Peyer's patch (tissue), 4 donors: ENCODE measurements around the gene FGD5.

Experiments
- POLR2A ChIP-seq, 2 donors: fragments of 450-650 bp; IDR thresholded peaks; one replicate each; pipeline ENCODE4 v1.5.1; 2017; ENCODE audit warnings: antibody characterized with exemption in 2 of 2, mild to moderate bottlenecking in 2 of 2, moderate library complexity in 2 of 2
- TF ChIP-seq, protein P1 (sequence below), 6 experiments: fragments of 450-650 bp in 4 of 6; fragments of 200-600 bp in 2 of 6; sonication (generic) in 1 of 6; IDR thresholded peaks; one replicate each; pipeline ENCODE4 v1.5.1; 2017 to 2019; ENCODE audit warnings: antibody characterized with exemption in 6 of 6, mild to moderate bottlenecking in 3 of 6, moderate library complexity in 1 of 6

- TF ChIP-seq, protein P1, sequence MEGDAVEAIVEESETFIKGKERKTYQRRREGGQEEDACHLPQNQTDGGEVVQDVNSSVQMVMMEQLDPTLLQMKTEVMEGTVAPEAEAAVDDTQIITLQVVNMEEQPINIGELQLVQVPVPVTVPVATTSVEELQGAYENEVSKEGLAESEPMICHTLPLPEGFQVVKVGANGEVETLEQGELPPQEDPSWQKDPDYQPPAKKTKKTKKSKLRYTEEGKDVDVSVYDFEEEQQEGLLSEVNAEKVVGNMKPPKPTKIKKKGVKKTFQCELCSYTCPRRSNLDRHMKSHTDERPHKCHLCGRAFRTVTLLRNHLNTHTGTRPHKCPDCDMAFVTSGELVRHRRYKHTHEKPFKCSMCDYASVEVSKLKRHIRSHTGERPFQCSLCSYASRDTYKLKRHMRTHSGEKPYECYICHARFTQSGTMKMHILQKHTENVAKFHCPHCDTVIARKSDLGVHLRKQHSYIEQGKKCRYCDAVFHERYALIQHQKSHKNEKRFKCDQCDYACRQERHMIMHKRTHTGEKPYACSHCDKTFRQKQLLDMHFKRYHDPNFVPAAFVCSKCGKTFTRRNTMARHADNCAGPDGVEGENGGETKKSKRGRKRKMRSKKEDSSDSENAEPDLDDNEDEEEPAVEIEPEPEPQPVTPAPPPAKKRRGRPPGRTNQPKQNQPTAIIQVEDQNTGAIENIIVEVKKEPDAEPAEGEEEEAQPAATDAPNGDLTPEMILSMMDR (IDR thresholded peaks at IDR 0.05), result no peak
- no peak for TF ChIP-seq POLR2A (IDR thresholded peaks at IDR 0.05)
Measured at GRCh38 chr3:14789640-14790285, 29.0 kb upstream of the FGD5 start.
